Left renal cortex interstitium (tissue), 4 donors: ENCODE measurements around the gene SLC13A2. TPM values are rescaled to one million over a fixed set of nuclear protein-coding genes. Genes with fewer than 3 reads are reported as not detected.
"Not testable (repeated sequence)": the region's sequence is repeated elsewhere in the genome, so short reads cannot be mapped to it uniquely, and the experiment has no call there.

Source experiments
- DNase-seq, 4 donors: peaks; one replicate each; pipeline ENCODE4 v3.0.0-alpha.2; 2013; ENCODE audit warnings: low read depth in 4 of 4, low spot score in 2 of 4, missing footprints in 1 of 4
- polyA plus RNA-seq, 4 donors: library from polyadenylated mRNA; unstranded; fragments of 120-200 nt; gene quantifications; one replicate each; pipeline ENCODE4 v1.2.1, GENCODE V29; 2013; ENCODE audit not compliant: insufficient read length in 4 of 4

The SLC13A2 gene
- polyA plus RNA-seq, 4 donors, result 6.0 to 19.3 (median 14.6) TPM

GRCh38 chr17:28511858-28512461 is 38.5 kb downstream of the SLC13A2 start:
- DNase-seq, result no peak

GRCh38 chr17:28513476-28513875 is 40.0 kb downstream of the SLC13A2 start:
- no peak for DNase-seq

- no peak for DNase-seq
Observed at GRCh38 chr17:28514561-28515002, 41.1 kb downstream of the SLC13A2 start.

- no peak for DNase-seq
Observed at GRCh38 chr17:28515518-28515917, 42.1 kb downstream of the SLC13A2 start.

- no peak for DNase-seq
Observed at GRCh38 chr17:28518132-28518531, 44.7 kb downstream of the SLC13A2 start.

GRCh38 chr17:28518578-28518977 is 45.1 kb downstream of the SLC13A2 start:
- DNase-seq, result no peak

- no peak for DNase-seq
Observed at GRCh38 chr17:28519236-28519635, 45.8 kb downstream of the SLC13A2 start.

GRCh38 chr17:28520687-28521086 is 47.2 kb downstream of the SLC13A2 start:
- no peak for DNase-seq

- peak in 2 of 4 donors; percentile 51 to 68 for DNase-seq
Observed at GRCh38 chr17:28521311-28522085, 48.1 kb downstream of the SLC13A2 start.

GRCh38 chr17:28522281-28522680 is 48.8 kb downstream of the SLC13A2 start:
- DNase-seq, result not testable (repeated sequence)

- no peak for DNase-seq
Observed at GRCh38 chr17:28523186-28523585, 49.7 kb downstream of the SLC13A2 start.

GRCh38 chr17:28523876-28524275 is 50.4 kb downstream of the SLC13A2 start:
- no peak for DNase-seq

GRCh38 chr17:28524476-28525424 is 51.3 kb downstream of the SLC13A2 start:
- DNase-seq, result peak in 2 of 4 donors; percentile 41 to 59

- DNase-seq, result no peak
Observed at GRCh38 chr17:28526381-28526780, 52.9 kb downstream of the SLC13A2 start.

- DNase-seq, result no peak
Observed at GRCh38 chr17:28527181-28527681, 53.8 kb downstream of the SLC13A2 start.

GRCh38 chr17:28527859-28528258 is 54.4 kb downstream of the SLC13A2 start:
- no peak for DNase-seq

GRCh38 chr17:28528327-28529012 is 55.0 kb downstream of the SLC13A2 start:
- no peak for DNase-seq

GRCh38 chr17:28529013-28529400 is 55.6 kb downstream of the SLC13A2 start:
- DNase-seq, result no peak

- no peak for DNase-seq
Observed at GRCh38 chr17:28530250-28530649, 56.8 kb downstream of the SLC13A2 start.

GRCh38 chr17:28530926-28531325 is 57.5 kb downstream of the SLC13A2 start:
- DNase-seq, result no peak
